CD8-positive, alpha-beta memory T cell (primary cell): ENCODE data around the gene HCFC1R1. TPM values are rescaled to one million over a fixed set of nuclear protein-coding genes. Genes with fewer than 3 reads are reported as not detected.
"Not testable (repeated sequence)": the region's sequence is repeated elsewhere in the genome, so short reads cannot be mapped to it uniquely, and the experiment has no call there.

Experiments
- CTCF ChIA-PET: fragments of 350-600 bp; sonication (Branson Sonifier 250); formaldehyde crosslinking; loops from one replicate; lab custom pipeline; 2021; ENCODE audit warnings: antibody characterized with exemption; lab: Charles Lee
- POLR2A ChIA-PET: fragments of 350-600 bp; sonication (Branson Sonifier 250); formaldehyde crosslinking; loops from one replicate; lab custom pipeline; 2021; ENCODE audit warnings: antibody characterized with exemption; lab: Charles Lee
- DNase-seq, 5 donors: peaks; one replicate each; pipeline versions ENCODE4 v3.0.0 to v3.0.0-alpha.2; 2020 to 2022; ENCODE audit warnings: mixed read lengths in 1 of 5
- H3K27ac ChIP-seq: one replicate; pipeline ENCODE4 v1.7.0; 2013; ENCODE audit warnings: low read depth, mild to moderate bottlenecking, low read length, moderate library complexity
- H3K27me3 ChIP-seq: 2 replicates; pipeline ENCODE4 v1.7.0; 2013; ENCODE audit warnings: low read length, mild to moderate bottlenecking; ENCODE audit not compliant: insufficient read depth, poor library complexity, severe bottlenecking
- H3K36me3 ChIP-seq: 2 replicates; pipeline ENCODE4 v1.7.0; 2013; ENCODE audit warnings: mild to moderate bottlenecking, low read length, moderate library complexity; ENCODE audit not compliant: insufficient read depth
- H3K4me1 ChIP-seq: 2 replicates; pipeline ENCODE4 v1.7.0; 2013; ENCODE audit warnings: mild to moderate bottlenecking, low read length, moderate library complexity; ENCODE audit not compliant: insufficient read depth
- H3K4me3 ChIP-seq: 2 replicates; pipeline ENCODE4 v1.7.0; 2013; ENCODE audit warnings: mild to moderate bottlenecking, low read length
- H3K9me3 ChIP-seq: 2 replicates; pipeline ENCODE4 v1.7.0; 2013; ENCODE audit warnings: mild to moderate bottlenecking, low read length
- H3K27ac Mint-ChIP-seq, 8 donors: one replicate each; pipeline ENCODE4 v1.8.0; 2020 to 2021; ENCODE audit warnings: mixed read lengths in 8 of 8, mild to moderate bottlenecking in 6 of 8, inconsistent platforms in 3 of 8, moderate library complexity in 3 of 8
- H3K27me3 Mint-ChIP-seq, 2 donors: one replicate each; pipeline ENCODE4 v1.8.0; 2020 to 2021; ENCODE audit warnings: mixed read lengths in 2 of 2, mild to moderate bottlenecking in 1 of 2, moderate library complexity in 1 of 2
- H3K36me3 Mint-ChIP-seq, 3 donors: one replicate each; pipeline ENCODE4 v1.8.0; 2020 to 2021; ENCODE audit warnings: mixed read lengths in 3 of 3, inconsistent platforms in 1 of 3, mild to moderate bottlenecking in 1 of 3
- H3K4me1 Mint-ChIP-seq, 3 donors: one replicate each; pipeline ENCODE4 v1.8.0; 2020 to 2021; ENCODE audit warnings: mixed read lengths in 3 of 3, inconsistent platforms in 1 of 3, mild to moderate bottlenecking in 1 of 3
- H3K4me3 Mint-ChIP-seq, 7 donors: one replicate each; pipeline ENCODE4 v1.8.0; 2020 to 2021; ENCODE audit warnings: mixed read lengths in 7 of 7, mild to moderate bottlenecking in 6 of 7, moderate library complexity in 4 of 7, inconsistent platforms in 2 of 7
- H3K9me3 Mint-ChIP-seq, 5 donors: one replicate each; pipeline ENCODE4 v1.8.0; 2020 to 2022; ENCODE audit warnings: mixed read lengths in 5 of 5, mild to moderate bottlenecking in 3 of 5, moderate library complexity in 2 of 5, inconsistent platforms in 1 of 5
- polyA plus RNA-seq: library from polyadenylated mRNA; unstranded; fragments of 300-500 nt; fragmentation: Illumina TruSeq; gene quantifications from one replicate; pipeline ENCODE4 v1.2.3, GENCODE V29; 2021
- total RNA-seq, 2 experiments: library from RNA; stranded (reverse); gene quantifications; one replicate each; pipeline ENCODE4 v1.2.3, GENCODE V29; 2021

The HCFC1R1 gene
- total and polyA plus RNA-seq, 3 experiments from 2014 or later, result 23.7 to 26.3 (median 25.6) TPM

DNA sequence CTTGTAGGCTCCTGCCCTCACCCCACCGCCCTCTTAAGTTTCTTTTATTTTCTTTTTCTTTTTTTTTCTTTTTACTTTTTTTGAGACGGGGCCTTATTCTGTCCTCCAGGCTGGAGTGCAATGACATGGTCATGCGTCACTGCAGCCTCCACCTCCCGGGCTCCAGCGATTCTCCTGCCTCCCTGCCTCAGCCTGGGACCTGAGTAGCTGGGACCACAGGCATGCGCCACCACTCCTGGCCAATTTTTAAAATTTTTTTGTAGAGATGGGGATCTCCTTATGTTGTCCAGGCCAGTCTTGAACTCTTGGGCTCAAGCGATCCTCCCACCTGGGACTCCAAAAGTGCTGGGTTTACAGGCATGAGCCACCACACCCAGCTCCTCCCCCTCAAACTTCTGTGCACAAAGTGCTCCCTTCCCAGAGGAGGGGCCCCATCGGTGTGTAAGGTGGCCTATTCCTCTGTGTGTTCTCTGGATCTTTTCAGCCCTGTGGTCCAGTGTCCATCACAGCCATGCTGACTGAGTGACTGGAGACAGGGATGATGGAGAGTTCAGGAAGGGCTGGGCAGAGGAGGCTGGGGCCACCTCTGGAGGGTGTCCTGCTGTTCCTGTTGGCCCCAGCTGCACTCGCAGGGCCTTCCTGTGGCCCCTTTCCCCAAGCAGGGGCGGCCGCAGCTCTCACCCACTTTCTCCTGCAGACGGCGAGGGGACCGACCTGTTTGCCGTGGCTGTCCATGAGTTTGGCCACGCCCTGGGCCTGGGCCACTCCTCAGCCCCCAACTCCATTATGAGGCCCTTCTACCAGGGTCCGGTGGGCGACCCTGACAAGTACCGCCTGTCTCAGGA lies 32.8 kb upstream of the HCFC1R1 start:
- Histone ChIP-seq H3K4me3 (no peak overlapping the region), H3K4me1 (peaks cover 42% of the 10 kb centered on the region), H3K27ac (no peak overlapping the region), H3K36me3 (no peaks in the 10 kb centered on the region), H3K27me3 (no peaks in the 10 kb centered on the region), H3K9me3 (no peaks in the 10 kb centered on the region)
- Mint-ChIP-seq H3K4me1 (peaks cover 43 to 67% (median 51%) of the 10 kb centered on the region in 3 donors), H3K27me3 (no peaks in the 10 kb centered on the region), H3K4me3 (peak overlapping the region; percentile 59 to 96 (median 68)), H3K27ac (peak overlapping the region in 7 of 8 donors; percentile 43 to 99 (median 76)), H3K36me3 (peaks cover 0 to 33% (median 6%) of the 10 kb centered on the region in 3 donors), H3K9me3 (no peaks in the 10 kb centered on the region)
- DNase-seq, result no peak
- ChIA-PET POLR2A (interaction anchor here (0.6 to 2.0 kb wide), 3 partner anchors 18 to 54 kb away, joined by 3 to 4 read pairs (median 4); no protein-coding TSS in a partner anchor), CTCF (interaction anchor here (0.8 to 6.4 kb wide), 9 partner anchors 8 to 103 kb away, joined by 3 to 190 read pairs (median 3); partner anchors contain the start of genes IL32, ZNF213 and ZSCAN10)

DNA sequence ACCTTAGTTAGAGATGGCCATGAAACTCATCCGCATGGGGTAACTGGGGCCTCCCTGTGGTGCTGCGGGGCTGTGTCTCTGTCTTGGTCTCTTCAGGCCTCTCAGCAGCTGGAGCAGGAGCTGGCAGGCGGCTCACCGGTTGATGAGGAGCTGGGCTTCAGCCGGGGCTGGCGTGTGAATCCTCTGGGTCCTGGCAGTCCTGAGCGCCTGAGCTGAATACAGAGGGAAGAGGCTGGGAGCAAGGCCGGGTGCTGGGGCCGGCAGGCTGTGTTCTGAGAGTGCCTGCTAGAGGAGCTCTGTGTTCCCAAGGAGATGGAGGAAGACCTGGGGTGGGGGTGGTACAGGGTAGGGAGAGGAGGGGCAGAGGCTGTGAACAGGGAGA lies 32.0 kb upstream of the HCFC1R1 start:
- not testable (repeated sequence) for DNase-seq, H3K4me3 ChIP-seq, H3K27me3 ChIP-seq, H3K9me3 ChIP-seq, H3K9me3 Mint-ChIP-seq, H3K27ac ChIP-seq, H3K36me3 ChIP-seq, H3K27me3 Mint-ChIP-seq
- Mint-ChIP-seq H3K4me1 (peaks cover 43 to 75% (median 58%) of the 10 kb centered on the region in 3 donors), H3K36me3 (peaks cover 0 to 33% (median 6%) of the 10 kb centered on the region in 3 donors), H3K4me3 (peak overlapping the region in 6 of 7 donors; percentile 55 to 81 (median 75)), H3K27ac (peak overlapping the region in 6 of 8 donors; percentile 72 to 95 (median 90))
- peaks cover 42% of the 10 kb centered on the region for H3K4me1 ChIP-seq
- POLR2A ChIA-PET, result interaction anchor here (1.4 to 2.0 kb wide), 3 partner anchors 24 to 74 kb away, joined by 3 to 8 read pairs (median 4); no protein-coding TSS in a partner anchor
- CTCF ChIA-PET, result interaction anchor here (1.0 to 6.4 kb wide), 6 partner anchors 9 to 74 kb away, joined by 3 to 190 read pairs (median 4); partner anchors contain the start of genes IL32 and ZNF213

DNA sequence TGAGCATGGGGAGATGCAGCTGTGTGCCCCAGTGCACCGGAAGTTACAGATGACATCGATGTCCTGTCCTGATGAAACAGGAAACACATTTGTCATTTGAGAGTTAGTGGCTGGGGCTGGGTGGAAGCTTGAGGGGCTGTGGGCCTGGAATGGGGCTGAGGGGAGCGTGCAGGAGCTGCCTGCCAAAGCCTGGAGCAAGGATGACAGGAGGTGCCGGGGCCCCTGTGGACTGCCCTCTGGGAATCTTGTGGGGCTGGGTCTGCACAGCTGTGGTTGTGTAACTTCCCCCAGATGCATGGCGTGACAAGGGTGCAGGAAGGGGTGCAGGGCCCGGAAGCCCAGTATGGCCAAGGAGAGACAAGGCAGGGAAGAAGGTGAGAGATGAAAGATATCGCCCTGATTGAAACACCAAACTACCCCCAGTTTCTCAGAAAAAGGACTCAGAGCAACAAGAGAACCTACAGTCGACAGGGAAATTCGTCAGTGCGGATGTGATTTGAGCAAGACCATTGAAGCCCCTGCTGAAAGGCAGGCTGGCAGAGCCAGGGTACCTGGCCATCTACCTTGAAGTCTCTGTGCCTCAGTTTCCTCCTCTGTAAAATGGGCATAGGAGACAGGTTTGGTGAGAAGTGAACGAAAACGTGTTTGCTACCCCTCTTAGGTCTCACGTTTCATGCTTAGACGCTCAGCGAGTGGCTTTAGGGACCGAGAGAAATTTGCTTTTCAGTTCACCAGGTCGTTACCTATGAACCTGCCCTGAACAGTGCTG lies 31.4 kb upstream of the HCFC1R1 start:
- Mint-ChIP-seq H3K36me3 (peaks cover 0 to 33% (median 6%) of the 10 kb centered on the region in 3 donors), H3K27ac (peak overlapping the region; percentile 72 to 98 (median 90)), H3K9me3 (no peaks in the 10 kb centered on the region), H3K4me3 (peak overlapping the region; percentile 55 to 81 (median 75)), H3K27me3 (no peaks in the 10 kb centered on the region), H3K4me1 (peaks cover 43 to 75% (median 58%) of the 10 kb centered on the region in 3 donors)
- ChIA-PET POLR2A (interaction anchor here (0.5 to 2.0 kb wide), 5 partner anchors 24 to 387 kb away, joined by 3 to 8 read pairs (median 4); partner anchors contain the start of gene ZNF213), CTCF (interaction anchor here (2.0 to 6.4 kb wide), 3 partner anchors 25 to 75 kb away, joined by 4 to 190 read pairs (median 82); partner anchors contain the start of gene ZNF213)
- Histone ChIP-seq H3K36me3 (no peaks in the 10 kb centered on the region), H3K27ac (no peak overlapping the region), H3K27me3 (no peaks in the 10 kb centered on the region), H3K9me3 (no peaks in the 10 kb centered on the region), H3K4me3 (no peak overlapping the region), H3K4me1 (peaks cover 37% of the 10 kb centered on the region)
- DNase-seq, result no peak

DNA sequence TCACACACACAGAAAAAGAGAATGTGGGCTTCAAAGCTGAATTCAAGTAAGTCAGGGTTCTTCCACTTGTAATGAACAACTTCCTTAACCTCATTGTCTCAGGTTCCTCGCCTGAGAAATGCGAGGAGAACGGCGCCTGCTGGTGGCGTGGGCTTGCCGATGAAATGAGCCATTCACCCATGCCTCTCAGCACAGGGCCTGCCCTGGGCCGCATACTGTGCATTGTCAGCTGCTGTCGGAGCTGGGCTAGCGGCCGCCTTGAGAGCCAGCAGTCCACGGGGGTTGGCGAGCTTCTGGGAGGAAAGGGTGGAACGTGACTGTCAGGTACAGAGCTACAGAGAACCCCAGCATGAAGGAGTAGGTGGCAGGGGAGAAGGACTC lies 29.6 kb upstream of the HCFC1R1 start:
- H3K27ac ChIP-seq, H3K9me3 ChIP-seq, H3K27ac Mint-ChIP-seq, H3K4me3 ChIP-seq, H3K4me3 Mint-ChIP-seq, H3K9me3 Mint-ChIP-seq, H3K27me3 ChIP-seq, H3K36me3 ChIP-seq, CTCF ChIA-PET, H3K27me3 Mint-ChIP-seq, POLR2A ChIA-PET, DNase-seq: not testable (repeated sequence)
- H3K36me3 Mint-ChIP-seq, result peaks cover 0 to 26% (median 6%) of the 10 kb centered on the region in 3 donors
- H3K4me1 ChIP-seq, result peaks cover 29% of the 10 kb centered on the region
- H3K4me1 Mint-ChIP-seq, result peaks cover 38 to 71% (median 61%) of the 10 kb centered on the region in 3 donors

DNA sequence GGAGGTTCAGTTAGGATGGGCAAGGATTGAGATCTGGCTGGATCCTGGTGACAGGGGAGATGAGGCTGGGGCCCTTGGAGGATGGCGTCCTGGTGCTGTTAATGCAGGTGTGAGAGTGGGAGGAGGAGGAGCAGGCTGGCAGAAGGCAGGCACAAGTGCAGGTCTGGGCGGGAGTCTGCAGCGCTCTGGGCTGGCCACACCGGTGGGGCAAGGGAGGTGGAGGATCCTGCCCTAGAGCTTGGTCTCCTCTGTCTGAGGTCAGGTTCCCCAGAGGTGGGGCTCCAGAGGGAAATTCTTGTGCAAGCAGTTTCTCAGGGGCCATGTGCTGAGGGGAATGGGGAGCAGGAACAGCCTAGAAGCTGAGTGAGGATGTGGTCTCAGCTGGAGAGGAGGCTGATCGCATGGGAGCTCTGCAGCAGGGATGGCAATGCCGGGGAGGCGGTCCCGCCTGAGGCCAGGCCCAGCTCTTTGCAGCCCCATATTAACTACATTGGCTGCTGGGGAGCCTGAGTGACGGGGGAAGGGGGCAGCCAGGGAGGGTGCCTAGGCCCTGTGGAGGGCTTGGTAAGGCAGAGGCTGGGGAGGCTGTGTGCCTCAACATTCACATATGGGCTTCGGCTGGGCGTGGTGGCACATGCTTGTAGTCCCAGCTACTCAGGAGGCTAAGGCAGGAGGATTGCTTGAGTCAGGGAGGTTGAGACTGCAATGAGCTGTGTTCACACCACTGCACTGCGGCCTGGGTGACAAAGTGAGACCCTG lies 29.0 kb upstream of the HCFC1R1 start:
- H3K4me3 Mint-ChIP-seq, H3K27me3 Mint-ChIP-seq, H3K9me3 Mint-ChIP-seq, H3K27me3 ChIP-seq, H3K4me3 ChIP-seq, H3K27ac ChIP-seq, DNase-seq, H3K36me3 ChIP-seq, H3K9me3 ChIP-seq, POLR2A ChIA-PET: not testable (repeated sequence)
- Mint-ChIP-seq H3K27ac (peak overlapping the region in 2 of 8 donors; percentile 42 to 70), H3K4me1 (peaks cover 40 to 72% (median 64%) of the 10 kb centered on the region in 3 donors), H3K36me3 (peaks cover 0 to 26% (median 6%) of the 10 kb centered on the region in 3 donors)
- CTCF ChIA-PET, result interaction anchor here (6.3 kb wide), 1 partner anchor 21 kb away, joined by 94 read pairs; no protein-coding TSS in a partner anchor
- H3K4me1 ChIP-seq, result peaks cover 27% of the 10 kb centered on the region

DNA sequence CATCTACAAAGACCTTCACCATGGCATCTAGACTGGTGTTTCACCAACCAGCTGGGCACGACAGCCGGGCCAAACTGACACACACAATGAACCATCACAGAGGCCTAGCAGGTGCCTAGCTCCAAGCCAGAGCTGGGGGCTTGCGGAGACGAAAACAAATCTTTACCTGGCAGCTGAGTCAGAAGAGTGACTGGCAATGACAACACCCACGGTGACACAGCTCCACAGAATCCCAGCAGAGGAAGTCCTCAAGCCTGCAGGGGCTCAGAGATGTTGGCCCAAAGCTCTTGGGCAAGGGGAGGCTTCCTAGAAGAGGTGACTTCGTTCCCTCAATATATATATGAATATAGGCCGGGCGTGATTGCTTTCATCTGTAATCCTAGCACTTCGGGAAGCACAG lies 27.8 kb upstream of the HCFC1R1 start:
- no peak for DNase-seq
- H3K36me3 ChIP-seq, result no peaks in the 10 kb centered on the region
- H3K27ac ChIP-seq, result no peak overlapping the region
- CTCF ChIA-PET, result interaction anchor here (1.2 to 6.3 kb wide), 4 partner anchors 8 to 78 kb away, joined by 3 to 94 read pairs (median 4); no protein-coding TSS in a partner anchor
- no peaks in the 10 kb centered on the region for H3K9me3 Mint-ChIP-seq
- peaks cover 0 to 2% of the 10 kb centered on the region in 2 donors for H3K27me3 Mint-ChIP-seq
- peaks cover 7% of the 10 kb centered on the region for H3K27me3 ChIP-seq
- POLR2A ChIA-PET, result interaction anchor here (0.6 kb wide), 2 partner anchors 10 to 78 kb away, joined by 3 to 6 read pairs; no protein-coding TSS in a partner anchor
- no peaks in the 10 kb centered on the region for H3K9me3 ChIP-seq
- peaks cover 32 to 67% (median 55%) of the 10 kb centered on the region in 3 donors for H3K4me1 Mint-ChIP-seq
- H3K27ac Mint-ChIP-seq, result peak overlapping the region in 3 of 8 donors; percentile 29 to 85 (median 52)
- peaks cover 0 to 22% (median 6%) of the 10 kb centered on the region in 3 donors for H3K36me3 Mint-ChIP-seq
- H3K4me1 ChIP-seq, result peaks cover 23% of the 10 kb centered on the region
- no peak overlapping the region for H3K4me3 ChIP-seq
- peak overlapping the region in 1 of 7 donors; percentile 32 for H3K4me3 Mint-ChIP-seq

DNA sequence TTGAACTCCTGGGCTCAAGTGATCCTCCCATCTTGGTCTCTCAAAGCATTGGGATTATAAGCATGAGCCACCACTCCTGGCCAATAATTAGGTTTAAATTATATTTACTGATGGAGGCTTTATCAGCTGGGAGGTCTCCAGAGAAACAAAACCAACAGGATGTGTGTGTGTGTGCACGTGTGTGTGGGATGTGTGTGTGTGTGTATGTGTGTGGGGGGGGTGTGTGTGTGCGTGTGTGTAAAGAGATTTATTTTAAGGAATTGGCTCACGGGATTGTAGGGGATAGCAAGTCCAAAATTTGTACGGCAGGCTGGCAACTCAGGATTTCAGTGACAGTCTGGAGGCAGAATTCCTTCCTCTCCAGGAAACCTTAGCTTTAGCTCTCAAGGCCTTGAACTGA lies 27.3 kb upstream of the HCFC1R1 start:
- Histone ChIP-seq H3K9me3 (no peaks in the 10 kb centered on the region), H3K4me3 (no peak overlapping the region), H3K27ac (no peak overlapping the region), H3K4me1 (peaks cover 25% of the 10 kb centered on the region), H3K36me3 (no peaks in the 10 kb centered on the region), H3K27me3 (peaks cover 7% of the 10 kb centered on the region)
- CTCF ChIA-PET, result interaction anchor here (1.2 to 6.3 kb wide), 4 partner anchors 9 to 78 kb away, joined by 3 to 94 read pairs (median 4); no protein-coding TSS in a partner anchor
- no peak for DNase-seq
- no peaks in the 10 kb centered on the region for H3K9me3 Mint-ChIP-seq
- H3K4me1 Mint-ChIP-seq, result peaks cover 32 to 64% (median 53%) of the 10 kb centered on the region in 3 donors
- POLR2A ChIA-PET, result interaction anchor here (0.6 kb wide), 1 partner anchor 79 kb away, joined by 3 read pairs; no protein-coding TSS in a partner anchor
- peaks cover 0 to 22% (median 6%) of the 10 kb centered on the region in 3 donors for H3K36me3 Mint-ChIP-seq
- H3K27me3 Mint-ChIP-seq, result peaks cover 0 to 2% of the 10 kb centered on the region in 2 donors
- H3K4me3 Mint-ChIP-seq, result no peak overlapping the region
- peak overlapping the region in 1 of 8 donors; percentile 25 for H3K27ac Mint-ChIP-seq
